Glomerular endothelial cell (primary cell): ENCODE measurements around the gene ANXA3. TPM values are rescaled to one million over a fixed set of nuclear protein-coding genes. Genes with fewer than 3 reads are reported as not detected.
"Not testable (repeated sequence)": the region's sequence is repeated elsewhere in the genome, so short reads cannot be mapped to it uniquely, and the experiment has no call there.

ENCODE experiments used
- DNase-seq: peaks from one replicate; pipeline ENCODE4 v3.0.0-alpha.2; 2011; ENCODE audit warnings: low read depth, low spot score; ENCODE audit errors: extremely low read depth
- total RNA-seq: library from RNA; depleted of rRNA; stranded (reverse); fragments of >200 nt; gene quantifications from 2 replicates; pipeline ENCODE4 v1.2.3, GENCODE V29; 2015

The ANXA3 gene
- total RNA-seq, 1 donor from 2014 or later = 83.5 TPM

DNA sequence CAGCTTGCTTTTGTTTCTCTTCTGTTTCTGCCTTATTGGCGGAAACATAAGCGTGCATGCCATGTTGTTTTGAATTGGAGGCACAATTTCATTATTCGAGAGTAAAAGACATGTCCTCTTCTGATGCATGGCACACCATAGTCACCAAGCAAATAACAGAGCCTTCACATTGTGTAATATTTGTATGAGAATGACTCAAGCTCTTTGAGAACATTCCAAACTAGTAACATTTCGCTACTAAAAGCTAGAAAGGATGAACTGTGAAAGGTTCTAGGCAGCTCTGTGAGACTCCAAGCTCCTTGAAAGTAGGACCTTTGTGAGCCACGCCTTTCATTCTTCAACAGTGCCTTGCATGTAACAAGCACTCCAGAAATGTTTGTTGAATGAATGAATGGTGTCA, 9.2 kb upstream of the ANXA3 start:
- no peak for DNase-seq

DNA sequence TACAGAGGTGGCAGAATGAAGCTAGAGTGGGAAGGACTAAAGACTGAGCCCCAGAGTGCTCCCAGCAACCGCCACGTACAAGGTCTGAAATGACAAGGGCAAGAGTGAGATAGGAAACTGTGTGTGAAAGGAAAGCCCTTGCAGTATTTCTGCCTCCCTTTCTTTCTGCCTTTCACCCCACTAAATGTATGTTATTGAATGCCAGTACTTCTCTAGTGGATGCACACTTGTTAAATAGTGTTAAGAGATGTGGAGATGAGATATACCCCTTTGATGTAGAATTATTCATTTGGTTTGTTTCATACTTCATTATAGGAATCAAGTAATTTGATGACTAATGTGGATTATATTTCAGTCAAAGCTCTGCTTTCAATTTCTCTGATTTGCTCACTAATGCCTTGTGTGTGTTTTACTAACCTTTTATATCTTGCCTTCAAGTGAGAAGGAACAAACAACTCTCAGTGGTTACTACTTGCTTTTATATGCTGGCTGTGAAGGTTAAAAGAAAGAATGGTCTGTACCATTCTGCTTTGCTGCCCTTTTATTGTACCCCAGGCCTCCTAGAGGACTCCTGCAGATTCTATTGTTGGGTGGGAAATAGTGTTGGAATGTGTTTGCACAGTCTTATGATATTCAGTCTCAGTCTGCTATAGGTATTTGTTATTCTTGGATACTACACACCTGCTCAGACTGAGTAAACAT, 8.0 kb upstream of the ANXA3 start:
- DNase-seq = no peak

DNA sequence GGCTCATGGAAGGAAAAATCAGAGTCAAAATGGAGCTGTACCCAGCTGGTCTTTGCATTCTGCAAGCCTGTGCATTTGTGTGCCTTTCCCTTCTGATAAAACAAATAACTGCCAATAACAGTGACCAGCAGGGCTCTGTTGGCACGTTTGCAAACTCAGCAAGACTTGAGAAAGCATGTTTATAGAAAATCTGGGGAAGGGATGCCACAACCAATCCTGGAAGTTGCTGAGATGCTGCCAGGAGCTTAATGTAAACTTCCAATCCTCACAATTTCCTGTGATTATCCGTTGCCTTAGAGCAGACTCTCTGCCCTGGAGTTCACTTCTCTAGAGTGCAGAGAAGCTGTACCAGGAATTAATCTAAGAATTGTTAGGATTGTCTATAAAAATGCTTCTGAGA, 6.9 kb upstream of the ANXA3 start:
- DNase-seq = no peak

DNA sequence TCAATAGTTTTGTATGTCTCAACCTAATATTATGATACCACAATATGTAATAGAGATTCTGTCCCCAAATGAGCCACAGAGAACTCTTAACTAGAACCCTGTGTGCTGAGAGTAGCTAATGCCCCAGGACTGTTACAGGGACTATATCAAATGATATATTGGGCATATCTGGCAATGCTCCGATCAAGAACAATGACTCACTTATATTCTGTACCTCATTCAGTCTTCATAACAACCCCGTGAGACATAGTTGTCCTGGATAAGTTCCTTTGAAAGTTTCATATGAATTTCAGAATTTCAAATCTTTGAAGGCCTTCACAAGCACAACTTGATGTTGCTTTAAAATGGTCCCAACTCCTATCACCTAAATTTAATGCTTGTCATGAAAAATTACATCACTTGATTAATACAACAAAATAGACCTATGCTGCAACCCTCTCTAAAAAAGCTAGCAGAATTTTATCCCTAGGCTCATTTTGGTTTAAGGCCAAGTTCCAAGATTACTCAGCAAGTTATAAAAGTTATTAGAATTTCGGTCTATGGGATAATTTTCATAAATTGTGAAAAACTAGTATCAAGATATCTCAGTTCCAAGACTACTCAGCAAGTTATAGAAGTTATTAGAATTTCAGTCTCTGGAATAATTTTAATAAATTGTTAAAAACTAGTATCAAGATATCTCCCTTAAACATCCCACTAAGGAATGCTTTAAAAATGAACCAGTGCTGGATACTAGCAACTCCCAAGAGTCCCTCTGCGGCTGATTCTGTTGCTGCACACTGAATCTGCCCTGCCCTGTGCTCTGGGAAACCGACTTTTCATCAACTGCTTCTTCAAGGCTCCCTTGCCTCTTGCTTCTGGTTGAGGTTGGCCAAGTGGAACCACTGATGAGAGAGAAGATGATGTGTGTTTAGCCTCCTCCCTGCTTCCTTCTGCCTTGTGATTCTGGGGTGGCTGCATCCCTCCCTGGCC, 6.0 kb upstream of the ANXA3 start:
- no peak for DNase-seq

DNA sequence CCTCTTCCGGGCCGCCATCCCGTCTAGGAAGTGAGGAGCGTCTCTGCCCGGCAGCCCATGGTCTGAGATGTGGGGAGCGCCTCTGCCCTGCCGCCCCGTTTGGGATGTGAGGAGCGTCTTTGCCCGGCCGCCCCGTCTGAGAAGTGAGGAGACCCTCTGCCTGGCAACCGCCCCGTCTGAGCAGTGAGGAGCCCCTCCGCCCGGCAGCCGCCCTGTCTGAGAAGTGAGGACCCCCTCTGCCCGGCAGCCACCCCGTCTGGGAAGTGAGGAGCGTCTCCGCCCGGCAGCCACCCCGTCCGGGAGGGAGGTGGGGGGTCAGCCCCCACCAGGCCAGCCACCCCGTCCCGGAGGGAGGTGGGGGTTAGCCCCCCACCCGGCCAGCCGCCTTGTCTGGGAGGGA, 3.7 kb upstream of the ANXA3 start:
- DNase-seq = not testable (repeated sequence)

DNA sequence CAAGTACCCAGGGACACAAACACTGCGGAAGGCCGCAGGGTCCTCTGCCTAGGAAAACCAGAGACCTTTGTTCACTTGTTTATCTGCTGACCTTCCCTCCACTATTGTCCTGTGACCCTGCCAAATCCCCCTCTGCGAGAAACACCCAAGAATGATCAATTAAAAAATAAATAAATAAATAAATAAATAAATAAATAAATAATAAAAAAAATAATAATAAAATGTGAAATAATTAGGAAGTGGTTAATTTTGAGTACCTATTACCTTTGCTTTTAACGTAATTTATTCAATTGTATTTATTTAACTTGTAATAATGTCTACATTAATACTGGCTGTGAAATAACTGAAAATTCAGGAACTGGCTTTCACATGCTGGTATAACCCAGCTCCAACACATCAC, 2.7 kb upstream of the ANXA3 start:
- DNase-seq = not testable (repeated sequence)

DNA sequence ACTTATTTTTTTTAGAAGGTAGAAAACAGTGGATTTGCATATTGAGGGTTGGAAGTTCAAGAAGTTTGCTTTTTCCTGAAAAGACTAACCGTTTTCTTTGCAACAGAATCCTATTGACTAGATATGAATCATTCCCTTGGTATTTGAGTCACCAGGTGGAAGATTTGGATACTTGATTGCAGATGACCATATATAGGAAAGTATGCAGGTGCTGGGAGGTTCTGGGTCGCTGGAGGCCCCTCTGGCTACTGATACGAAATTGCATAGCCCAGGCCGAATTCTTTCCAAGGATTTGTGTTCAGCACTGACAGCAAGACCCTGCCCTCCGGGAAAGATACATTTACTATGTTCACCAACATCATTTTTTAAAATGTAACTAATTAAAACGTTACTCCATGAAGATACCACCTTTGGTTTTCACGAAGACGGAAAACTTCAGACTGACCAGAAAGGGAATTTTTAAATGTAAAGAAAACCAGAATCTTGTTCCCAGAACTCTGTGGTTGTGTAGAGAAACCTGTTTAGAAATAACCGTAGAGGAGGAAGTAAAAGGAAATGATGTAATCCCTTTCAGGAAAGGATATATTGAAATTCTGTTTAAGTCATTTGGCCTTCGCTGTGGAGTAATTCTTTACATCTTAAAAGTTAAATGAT, 946 bp downstream of the ANXA3 start:
- peak; percentile 67 for DNase-seq

DNA sequence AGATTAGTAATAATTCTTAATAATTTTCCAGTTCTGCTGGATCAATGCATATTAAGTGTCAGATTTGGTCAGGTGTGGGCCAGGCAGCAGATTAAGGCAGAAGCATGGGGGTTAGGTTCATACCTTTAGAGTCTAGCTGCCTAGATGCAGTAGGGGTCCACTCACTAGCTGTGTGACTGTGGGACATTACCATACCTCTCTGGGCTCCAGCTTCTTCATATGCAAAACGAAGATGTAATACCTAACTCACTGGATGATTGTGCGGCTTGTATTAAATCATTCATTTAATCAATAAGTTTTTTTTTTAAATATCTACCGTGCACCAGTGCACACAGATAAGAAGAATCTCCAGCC, 1.4 kb downstream of the ANXA3 start:
- DNase-seq = no peak

DNA sequence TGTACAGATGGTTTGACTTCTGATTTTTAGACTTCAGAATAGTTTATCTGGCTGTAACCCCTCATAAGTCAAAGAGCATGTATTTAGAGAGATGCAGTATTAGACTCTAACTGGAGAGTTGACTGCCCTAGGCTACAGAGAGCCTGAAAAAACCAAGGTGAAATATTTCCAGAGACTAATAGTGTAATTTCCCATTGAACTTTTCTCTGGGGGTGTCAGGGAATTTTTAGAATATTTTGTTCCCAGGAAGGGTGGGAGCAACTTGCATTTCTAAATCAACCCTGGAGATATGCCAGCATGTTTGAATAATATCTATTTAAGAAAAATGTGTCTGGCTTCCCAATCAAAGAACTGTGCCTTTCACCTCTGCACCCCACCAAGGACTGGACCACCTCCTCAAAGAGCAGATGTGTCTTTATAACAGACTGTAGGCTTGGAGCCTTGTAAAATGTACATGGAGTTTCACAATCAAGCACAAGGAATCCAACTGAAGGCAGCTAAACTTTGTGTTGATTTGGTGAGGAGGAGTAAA, 2.0 kb downstream of the ANXA3 start:
- DNase-seq = no peak

DNA sequence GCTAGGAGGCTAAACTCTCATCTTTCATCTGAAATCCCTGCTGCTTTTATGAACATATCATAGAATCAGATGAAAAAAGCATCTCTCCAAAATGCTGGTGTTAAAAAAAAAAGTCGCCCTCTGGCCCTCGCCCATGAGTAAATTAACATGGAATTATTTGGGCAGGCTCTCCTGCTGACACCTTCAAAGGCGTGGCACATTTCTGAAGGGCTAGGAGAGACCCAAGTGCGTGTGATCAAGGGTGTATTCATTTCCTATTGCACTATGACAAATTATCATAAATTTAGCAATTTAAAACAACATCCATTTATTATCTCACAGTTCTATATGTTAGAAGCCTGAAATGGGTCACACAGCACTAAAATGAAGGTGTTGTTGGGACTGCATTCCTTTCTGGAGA, 5.1 kb downstream of the ANXA3 start:
- DNase-seq = no peak

DNA sequence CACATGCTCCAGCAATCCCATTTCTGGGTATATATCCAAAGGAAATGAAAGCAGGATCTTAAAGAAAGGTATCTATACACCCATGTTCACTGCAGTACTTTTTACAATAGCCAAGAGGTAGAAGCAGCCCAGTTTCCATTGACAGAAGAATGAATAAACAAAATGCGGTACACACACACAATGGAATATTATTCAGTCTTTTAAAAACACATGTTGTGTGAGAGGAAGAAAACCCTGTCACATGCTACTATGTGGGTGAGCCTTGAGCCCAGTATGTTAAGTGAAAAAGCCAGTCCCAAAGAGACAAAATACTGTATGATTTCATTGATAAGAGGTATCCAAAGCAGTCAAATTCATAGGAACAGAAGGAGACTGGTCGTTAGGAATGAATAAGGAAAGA, 6.3 kb downstream of the ANXA3 start:
- DNase-seq = no peak

DNA sequence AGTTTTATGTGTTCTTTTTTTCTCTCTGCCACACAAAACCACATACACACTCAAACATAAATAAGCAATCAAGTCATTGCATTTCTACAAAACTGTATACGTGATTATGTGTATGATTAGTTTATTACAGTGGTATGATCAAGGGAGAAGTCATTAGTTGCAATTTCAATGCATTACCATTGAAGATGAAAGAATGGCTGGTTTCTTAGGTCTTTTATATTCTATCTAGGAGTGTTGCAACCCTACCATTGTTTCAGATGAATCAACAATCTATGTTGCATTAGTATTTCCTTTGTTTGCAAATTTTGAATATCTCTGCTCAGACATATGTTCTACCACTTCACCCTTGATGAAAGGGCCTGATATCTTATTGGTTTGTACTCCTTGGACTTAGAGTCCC, 6.8 kb downstream of the ANXA3 start:
- DNase-seq = no peak

DNA sequence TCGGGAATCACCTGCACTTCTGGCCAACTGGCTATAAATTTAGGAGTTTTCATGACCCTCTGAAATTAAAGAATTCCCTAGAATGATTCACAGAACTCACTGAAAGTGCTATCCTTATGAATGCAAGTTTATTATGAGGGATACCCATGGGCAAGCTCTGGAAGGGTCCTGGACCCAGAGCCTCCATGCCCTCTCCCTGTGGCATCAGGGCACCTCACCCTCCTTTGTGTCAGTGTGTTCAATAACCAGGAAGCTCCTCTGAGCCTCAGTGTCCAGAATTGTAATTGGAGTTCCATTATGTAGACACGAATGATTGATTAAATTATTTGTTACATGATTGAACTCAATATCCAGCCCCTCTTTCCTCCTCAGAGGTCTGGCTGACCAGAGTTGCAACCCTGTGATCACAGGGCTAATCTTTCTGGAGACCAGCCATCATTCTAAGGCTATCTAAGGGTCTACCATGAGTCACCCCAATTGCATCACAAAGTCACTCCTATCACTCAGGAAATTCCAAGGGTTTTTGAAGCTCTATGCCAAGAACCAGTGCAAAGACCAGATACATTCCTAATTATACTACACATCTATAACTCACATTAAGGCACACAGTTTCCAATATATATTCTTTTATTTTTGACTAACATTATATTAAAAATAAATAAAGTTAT, 8.9 kb downstream of the ANXA3 start:
- DNase-seq = peak; percentile 95

DNA sequence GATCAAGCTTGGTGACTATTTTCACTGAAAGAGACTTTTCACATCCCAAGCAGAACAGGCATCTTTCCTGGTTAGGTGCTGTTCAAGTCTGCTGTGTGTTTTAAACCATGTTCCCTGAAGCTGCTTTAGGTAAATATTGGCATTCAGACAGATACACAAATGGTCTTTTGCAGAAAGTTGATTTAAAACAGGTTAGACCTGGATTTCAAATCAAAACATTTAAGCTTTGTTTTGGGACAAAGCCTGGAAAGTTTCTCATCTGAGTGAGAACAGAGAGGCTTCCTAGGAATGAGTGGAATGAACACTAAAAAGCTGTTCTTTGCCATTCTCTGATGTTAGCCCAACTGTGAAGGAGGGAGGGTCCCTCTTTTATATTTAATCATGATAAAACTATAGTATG, 10.1 kb downstream of the ANXA3 start:
- no peak for DNase-seq

DNA sequence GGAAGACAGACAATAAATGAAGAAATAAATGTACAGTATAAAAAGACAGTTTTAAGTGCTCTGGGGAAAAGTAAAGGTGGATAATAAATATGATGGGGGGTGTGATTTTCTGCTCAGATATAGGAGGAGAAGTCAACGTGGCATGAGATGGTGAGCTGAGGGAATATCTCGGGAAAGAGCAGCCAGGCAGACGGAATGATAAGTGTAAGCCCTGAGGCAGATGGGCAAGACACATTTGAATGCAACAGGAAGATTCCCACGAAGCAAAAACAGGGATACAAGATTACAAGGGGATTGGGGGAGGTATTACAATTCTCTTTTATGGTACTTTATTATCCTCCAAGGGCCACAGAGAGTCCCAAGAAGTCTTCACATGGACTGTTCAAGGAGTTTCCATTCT, 11.1 kb downstream of the ANXA3 start:
- no peak for DNase-seq

DNA sequence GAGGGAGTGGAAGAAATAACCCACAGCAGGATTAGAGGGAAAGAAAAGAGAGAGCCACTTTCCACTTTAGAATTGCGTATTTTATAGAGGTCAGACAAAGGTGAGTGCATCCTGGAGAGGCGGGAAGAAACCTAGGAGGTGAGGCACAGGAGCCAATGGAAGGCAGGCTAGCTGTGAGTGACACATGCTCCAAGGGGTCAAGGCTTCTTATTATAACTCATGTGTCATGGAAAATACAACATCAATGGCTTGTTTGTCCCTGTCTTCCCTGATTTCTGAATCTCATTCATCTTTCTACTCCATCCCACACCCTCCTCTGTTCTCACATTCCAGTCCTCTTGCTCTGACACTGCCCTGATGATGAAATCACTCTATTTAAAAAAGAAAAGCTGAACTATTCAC, 14.4 kb downstream of the ANXA3 start:
- no peak for DNase-seq

DNA sequence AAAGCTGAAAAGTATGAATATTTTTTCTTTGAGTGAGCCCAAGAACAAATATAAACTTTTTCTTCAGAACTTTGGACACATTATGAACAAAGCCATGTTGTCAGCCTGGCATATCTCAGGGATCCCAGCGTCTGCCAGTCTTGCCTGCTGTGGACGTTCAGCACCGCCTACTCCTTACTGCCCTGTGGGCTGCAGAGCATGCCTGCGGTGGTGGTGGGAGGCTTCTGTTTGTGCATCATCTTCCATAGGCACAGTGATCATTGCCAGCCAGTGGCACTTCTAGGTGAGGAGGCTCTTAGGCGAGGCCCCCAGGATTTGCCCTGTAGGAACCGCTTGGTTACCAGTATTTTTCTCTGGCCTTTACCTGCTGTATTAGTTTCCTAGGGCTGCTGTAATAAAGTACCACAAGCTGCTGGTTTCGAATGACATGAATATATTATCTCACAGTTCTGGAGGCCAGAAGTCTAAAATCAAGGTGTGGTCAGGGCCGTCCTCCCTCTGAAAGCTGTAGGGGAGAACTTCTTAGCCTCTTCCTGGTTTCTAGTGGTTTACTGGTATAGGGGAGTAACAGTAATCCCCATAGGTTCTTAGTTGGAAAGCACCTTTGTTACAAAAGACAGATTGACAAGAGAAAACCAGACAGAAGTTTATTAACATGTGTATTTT, 15.4 kb downstream of the ANXA3 start:
- no peak for DNase-seq

DNA sequence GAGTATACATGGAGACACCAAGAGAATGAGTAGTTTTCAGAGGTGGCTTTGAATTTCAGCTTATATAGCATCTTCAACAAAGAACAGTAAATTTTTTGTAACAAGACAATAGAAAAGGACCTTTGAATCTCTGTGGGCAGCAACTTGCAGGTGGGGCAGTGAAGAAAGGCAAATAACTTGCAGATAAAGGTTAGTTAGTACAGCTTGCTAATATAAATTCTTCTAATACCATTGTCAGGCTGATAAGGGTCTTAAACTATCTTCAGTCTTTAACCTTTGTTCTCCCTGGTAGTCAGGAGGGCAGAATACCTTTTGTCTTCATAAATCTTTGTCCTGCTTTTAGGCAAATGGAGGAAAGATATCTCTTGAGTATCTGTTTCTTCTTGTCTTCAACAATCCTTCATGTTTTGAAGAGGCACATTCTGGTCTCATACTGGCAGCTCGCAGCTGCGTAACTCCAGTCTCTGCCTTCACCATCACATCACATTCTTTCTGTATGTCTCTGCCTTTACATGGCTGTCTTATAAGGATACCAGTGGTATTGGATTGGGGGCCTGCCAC, 16.0 kb downstream of the ANXA3 start:
- no peak for DNase-seq

DNA sequence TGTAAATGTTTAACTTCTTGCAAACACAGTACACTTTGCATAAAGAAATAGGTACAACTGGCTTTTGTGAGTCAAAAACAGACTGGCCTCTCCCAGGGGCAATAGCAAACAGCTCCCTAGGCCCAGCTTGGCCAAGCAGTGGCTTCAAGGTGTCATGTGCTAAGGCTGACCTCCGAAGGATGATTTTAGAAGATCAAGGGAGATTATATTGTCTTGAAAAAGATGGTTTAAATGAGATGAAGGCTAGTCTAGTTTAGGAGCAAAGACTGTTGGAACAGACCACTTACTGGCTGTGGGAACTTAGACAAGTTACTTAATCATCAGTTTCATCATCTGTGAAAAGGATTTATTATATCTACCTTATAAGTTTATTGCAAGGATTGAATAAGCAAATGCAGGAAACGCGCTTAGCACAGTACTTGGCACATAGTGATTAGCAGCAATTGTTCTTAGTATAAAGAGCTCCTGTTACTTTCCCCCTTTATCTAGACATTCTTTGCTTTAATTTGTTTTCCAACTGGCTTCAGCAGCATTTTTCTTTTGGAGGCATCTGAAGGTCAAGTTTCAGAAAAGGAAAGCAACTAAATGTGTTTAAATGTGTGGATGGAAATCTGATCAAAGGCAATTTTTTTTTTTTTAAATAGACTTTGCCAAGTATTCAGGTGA, 17.2 kb downstream of the ANXA3 start:
- DNase-seq = no peak
